GM12878 (cell line): ENCODE results near the gene ADRA2B. TPM values are rescaled to one million over a fixed set of nuclear protein-coding genes. Genes with fewer than 3 reads are reported as not detected.
"Not testable (repeated sequence)": the region's sequence is repeated elsewhere in the genome, so short reads cannot be mapped to it uniquely, and the experiment has no call there.

ENCODE experiments used
- ATAC-seq: fragments of 200-7000 bp; cut with Tn5 transposase; 3 replicates; pipeline ENCODE4 v1.9.1; 2020; ENCODE audit warnings: mild to moderate bottlenecking, moderate library complexity
- BruUV-seq: library from RNA; stranded (reverse); fragments of 400-500 nt; replicated peaks from 2 replicates; lab custom pipeline; 2021; lab: Mats Ljungman, UMichigan
- CTCF ChIA-PET: fragments of 300-600 bp; sonication (Branson Sonifier 250); formaldehyde crosslinking; extraction: SDS; loops from one replicate; lab custom pipeline; 2021; ENCODE audit warnings: inconsistent platforms; lab: Yijun Ruan, JAX
- POLR2A ChIA-PET: fragments of 350-600 bp; formaldehyde crosslinking; extraction: SDS; loops from one replicate; lab custom pipeline; 2021; ENCODE audit warnings: inconsistent platforms; lab: Charles Lee
- RAD21 ChIA-PET: fragments of 300-600 bp; sonication (Branson Sonifier 250); formaldehyde crosslinking; loops from one replicate; lab custom pipeline; 2023; ENCODE audit warnings: antibody characterized with exemption; ENCODE audit not compliant: unreplicated experiment; lab: Charles Lee
- SMC1A ChIA-PET: fragments of 300-600 bp; sonication (Branson Sonifier 250); formaldehyde crosslinking; loops from one replicate; lab custom pipeline; 2023; ENCODE audit not compliant: unreplicated experiment, uncharacterized antibody; lab: Charles Lee
- DNase-seq: peaks from one replicate; pipeline ENCODE4 v3.0.0-alpha.2; 2011; ENCODE audit warnings: low read depth, low spot score
- FAIRE-seq: peaks from 3 replicates; lab custom pipeline; 2011; peaks lifted over from hg19 to GRCh38; lab: Jason Lieb, UNC
- H2AFZ ChIP-seq: 2 replicates; pipeline ENCODE4 v1.6.0; 2011; ENCODE audit warnings: low read depth, low read length, control low read depth; ENCODE audit not compliant: control insufficient read depth
- H3K27ac ChIP-seq: 2 replicates; pipeline ENCODE4 v1.5.1; 2011; ENCODE audit warnings: control low read depth; ENCODE audit not compliant: control insufficient read depth, insufficient read depth
- H3K27me3 ChIP-seq, 2 experiments: replicated peaks in 1 of 2; 2 replicates each; pipeline versions ENCODE4 v1.6.0 to v1.6.1; 2011; ENCODE audit warnings: low read length in 1 of 2; ENCODE audit not compliant: control insufficient read depth in 2 of 2, insufficient read depth in 2 of 2
- H3K36me3 ChIP-seq, 2 experiments: 2 replicates each; pipeline ENCODE4 v1.5.1; 2011; ENCODE audit warnings: low read length in 1 of 2; ENCODE audit not compliant: control insufficient read depth in 2 of 2, insufficient read depth in 2 of 2
- H3K4me1 ChIP-seq: 2 replicates; pipeline ENCODE4 v1.6.1; 2011; ENCODE audit warnings: mild to moderate bottlenecking, low read length, moderate library complexity, mixed read lengths; ENCODE audit not compliant: control insufficient read depth, insufficient read depth
- H3K4me2 ChIP-seq: 2 replicates; pipeline ENCODE4 v1.6.0; 2011; ENCODE audit warnings: control low read depth; ENCODE audit not compliant: control insufficient read depth, insufficient read depth
- H3K4me3 ChIP-seq: fragments of 200-600 bp; sonication (generic); 2 replicates; pipeline ENCODE4 v1.5.1; 2016
- H3K79me2 ChIP-seq: 2 replicates; pipeline ENCODE4 v1.6.0; 2011; ENCODE audit warnings: low read length; ENCODE audit not compliant: control insufficient read depth, insufficient read depth
- H3K9ac ChIP-seq: 2 replicates; pipeline ENCODE4 v1.8.0; 2011; ENCODE audit warnings: low read length, control low read depth, mixed read lengths; ENCODE audit not compliant: control insufficient read depth, insufficient read depth
- H3K9me3 ChIP-seq: replicated peaks from 3 replicates; pipeline ENCODE4 v1.5.1; 2011; ENCODE audit warnings: mild to moderate bottlenecking, low read length; ENCODE audit not compliant: control insufficient read depth, insufficient read depth
- H4K20me1 ChIP-seq: 2 replicates; pipeline ENCODE4 v1.6.0; 2011; ENCODE audit not compliant: control insufficient read depth, insufficient read depth
- BHLHE40 ChIP-seq, 2 experiments: fragments of 450-650 bp in 1 of 2; IDR thresholded peaks; 2 replicates each; pipeline ENCODE4 v1.6.1; 2011 to 2017; ENCODE audit warnings: low read depth in 2 of 2, borderline replicate concordance in 1 of 2, improper control_type of control experiment in 1 of 2, low read length in 1 of 2, mild to moderate bottlenecking in 1 of 2
- CEBPB ChIP-seq, 2 experiments: fragments of 150-350 bp in 1 of 2; IDR thresholded peaks; 2 replicates each; pipeline ENCODE4 v1.6.1; 2012 to 2014; ENCODE audit warnings: low read depth in 2 of 2, low read length in 2 of 2, borderline replicate concordance in 1 of 2, inconsistent platforms in 1 of 2
- CREM ChIP-seq: IDR thresholded peaks from 2 replicates; pipeline ENCODE4 v1.6.1; 2014; ENCODE audit warnings: antibody characterized with exemption, low read depth
- EZH2 ChIP-seq: IDR thresholded peaks from 2 replicates; pipeline ENCODE4 v1.6.1; 2012; ENCODE audit warnings: low read depth, mild to moderate bottlenecking, control low read depth, inconsistent platforms, low read length, borderline replicate concordance; ENCODE audit not compliant: control insufficient read depth
- FOS ChIP-seq: IDR thresholded peaks from 3 replicates; pipeline ENCODE4 v1.6.1; 2011; ENCODE audit warnings: borderline replicate concordance; ENCODE audit not compliant: insufficient read length; ENCODE audit errors: extremely low read depth
- MEF2A ChIP-seq: IDR thresholded peaks from 2 replicates; pipeline ENCODE4 v1.6.1; 2011; ENCODE audit warnings: low read depth, mild to moderate bottlenecking, low read length, moderate library complexity; ENCODE audit not compliant: insufficient read depth
- NBN ChIP-seq: fragments of 450-650 bp; IDR thresholded peaks from 2 replicates; pipeline ENCODE4 v1.6.1; 2016
- NFIC ChIP-seq: IDR thresholded peaks from 2 replicates; pipeline ENCODE4 v1.6.1; 2012; ENCODE audit warnings: low read depth, mild to moderate bottlenecking, inconsistent platforms, low read length, moderate library complexity
- NR2C2 ChIP-seq: IDR thresholded peaks from 2 replicates; pipeline ENCODE4 v1.6.1; 2011; ENCODE audit warnings: borderline replicate concordance, low read depth; ENCODE audit not compliant: control insufficient read depth, insufficient read length
- POLR2AphosphoS2 ChIP-seq: IDR thresholded peaks from 2 replicates; pipeline ENCODE4 v1.6.1; 2011; ENCODE audit warnings: low read depth, mild to moderate bottlenecking, low read length, improper control_type of control experiment, moderate library complexity
- RAD21 ChIP-seq: IDR thresholded peaks from 2 replicates; pipeline ENCODE4 v1.6.1; 2011; ENCODE audit warnings: mild to moderate bottlenecking, low read depth, low read length, moderate library complexity; ENCODE audit not compliant: insufficient read depth
- RUNX3 ChIP-seq: IDR thresholded peaks from 2 replicates; pipeline ENCODE4 v1.6.1; 2012; ENCODE audit warnings: low read length, inconsistent platforms
- SRF ChIP-seq, 2 experiments: IDR thresholded peaks; 2 replicates each; pipeline ENCODE4 v1.6.1; 2011; ENCODE audit warnings: low read depth in 2 of 2, low read length in 2 of 2, mild to moderate bottlenecking in 1 of 2, moderate library complexity in 1 of 2
- YBX1 ChIP-seq: fragments of 450-650 bp; IDR thresholded peaks from 2 replicates; pipeline ENCODE4 v1.6.1; 2016; ENCODE audit warnings: antibody characterized with exemption
- ZBED1 ChIP-seq: IDR thresholded peaks from 2 replicates; pipeline ENCODE4 v1.6.1; 2016; ENCODE audit warnings: borderline replicate concordance
- ZNF274 ChIP-seq: IDR thresholded peaks from one replicate; pipeline ENCODE4 v1.8.0; 2011; ENCODE audit not compliant: insufficient read length, insufficient read depth
- WGBS: methylation state at CpG from one replicate; pipeline ENCODE4 v1.1.6; 2016; ENCODE audit warnings: low lambda C conversion rate; ENCODE audit not compliant: insufficient replicate concordance, insufficient coverage; ENCODE audit errors: missing lambda C conversion rate; 5-methylcytosine and 5-hydroxymethylcytosine counted together
- in situ Hi-C: fragments of 300-500 bp; cut with MboI; formaldehyde crosslinking; loops from 9 replicates; pipeline ENCODE4 v1.14.3; 2018; ENCODE audit warnings: mixed read lengths
- intact Hi-C: fragments of 100-400 bp; cut with micrococcal nuclease; formaldehyde crosslinking; loops from one replicate; pipeline ENCODE4 v1.14.2; 2022; ENCODE audit not compliant: unreplicated experiment
- polyA plus RNA-seq, 11 experiments: library from polyadenylated mRNA; depleted of rRNA in 4 of 11; unstranded in 6 of 11; stranded (reverse) in 5 of 11; fragments of >200 nt; fragmentation: Nextera tagmentation in 4 of 11; fragmentation: Illumina TruSeq in 1 of 11; extraction: Ambion mirVana in 4 of 11; extraction: Trizol in 1 of 11; gene quantifications; 1 replicate in 1 of 11; 2 replicates in 10 of 11; pipeline versions ENCODE4 v1.2.1 to v1.2.3, GENCODE V29; 2011 to 2016; ENCODE audit warnings: inconsistent platforms in 2 of 11, missing spikeins in 2 of 11, low read depth in 1 of 11
- total RNA-seq, 4 experiments: library from RNA; depleted of rRNA in 3 of 4; stranded (reverse); fragments of >200 nt in 3 of 4; fragmentation: Illumina TruSeq in 1 of 4; extraction: Trizol in 1 of 4; gene quantifications; 2 replicates each; pipeline versions ENCODE4 v1.2.1 to v1.2.3, GENCODE V29; 2013 to 2021
- TF ChIP-seq, protein P1 (sequence below): IDR thresholded peaks from 2 replicates; pipeline ENCODE4 v1.6.1; 2011; ENCODE audit warnings: low read depth, mild to moderate bottlenecking, low read length, moderate library complexity, borderline replicate concordance; ENCODE audit errors: extremely low read depth
- TF ChIP-seq, protein P2 (sequence below): fragments of 450-650 bp; formaldehyde crosslinking; IDR thresholded peaks from 2 replicates; pipeline ENCODE4 v1.5.0; 2022; ENCODE audit warnings: mild to moderate bottlenecking, missing genetic modification characterization

ADRA2B gene
- total and polyA plus RNA-seq, 10 of the 15 experiments (the other 5 are each of a cell fraction or from before 2014, with no cell fraction given) = 0.01 to 0.10 (median 0.04) TPM; not detected in 6

DNA sequence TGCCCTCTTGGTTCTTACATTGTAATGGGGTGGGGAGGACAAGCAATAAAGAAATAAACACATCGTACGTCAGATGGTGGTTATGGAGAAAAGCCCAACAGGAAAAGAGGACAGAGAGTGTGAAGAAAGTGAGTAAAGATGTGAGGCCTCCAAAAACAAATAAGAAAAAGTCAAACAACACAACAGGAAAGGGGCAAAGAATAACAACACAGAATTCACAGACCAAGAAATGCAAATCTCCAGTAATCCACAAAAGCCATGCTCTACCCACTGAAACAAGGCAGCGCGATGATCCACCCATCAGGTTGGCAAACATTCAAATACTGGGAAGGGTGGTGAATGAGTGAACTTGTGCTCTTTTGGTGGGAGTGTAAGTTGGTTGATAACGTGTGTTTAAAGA, 45.5 kb upstream of the ADRA2B start (continued):
- no peak for TF ChIP-seq YBX1
- no peak for TF ChIP-seq SRF (IDR thresholded peaks at IDR 0.05; ENCODE audit: low read depth in 2 of 2, low read length in 2 of 2)
- TF ChIP-seq BHLHE40 (IDR thresholded peaks at IDR 0.05; ENCODE audit: borderline replicate concordance in 1 of 2, low read depth in 2 of 2, low read length in 1 of 2) = 0 out of 4 replicates have a peak, but pooled peaks of 1 of the 2 experiments have one; percentile 6
- TF ChIP-seq CEBPB (IDR thresholded peaks at IDR 0.05; ENCODE audit: borderline replicate concordance in 1 of 2, low read depth in 2 of 2, low read length in 2 of 2) = no peak
- no peak for TF ChIP-seq EZH2
- no peak for TF ChIP-seq CREM
- TF ChIP-seq NBN = peak; percentile 43; the same call in 1 of the 2 replicates
- no peak for TF ChIP-seq RAD21
- TF ChIP-seq, protein P1, sequence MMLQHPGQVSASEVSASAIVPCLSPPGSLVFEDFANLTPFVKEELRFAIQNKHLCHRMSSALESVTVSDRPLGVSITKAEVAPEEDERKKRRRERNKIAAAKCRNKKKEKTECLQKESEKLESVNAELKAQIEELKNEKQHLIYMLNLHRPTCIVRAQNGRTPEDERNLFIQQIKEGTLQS = no peak
- TF ChIP-seq NR2C2 = no peak
- TF ChIP-seq ZNF274 = no peak
- TF ChIP-seq POLR2AphosphoS2 = no peak
- no peak for TF ChIP-seq ZBED1
- TF ChIP-seq FOS = no peak
- no peak for TF ChIP-seq NFIC
- no peak for TF ChIP-seq RUNX3
- no peak for TF ChIP-seq MEF2A
- TF ChIP-seq, protein P2, sequence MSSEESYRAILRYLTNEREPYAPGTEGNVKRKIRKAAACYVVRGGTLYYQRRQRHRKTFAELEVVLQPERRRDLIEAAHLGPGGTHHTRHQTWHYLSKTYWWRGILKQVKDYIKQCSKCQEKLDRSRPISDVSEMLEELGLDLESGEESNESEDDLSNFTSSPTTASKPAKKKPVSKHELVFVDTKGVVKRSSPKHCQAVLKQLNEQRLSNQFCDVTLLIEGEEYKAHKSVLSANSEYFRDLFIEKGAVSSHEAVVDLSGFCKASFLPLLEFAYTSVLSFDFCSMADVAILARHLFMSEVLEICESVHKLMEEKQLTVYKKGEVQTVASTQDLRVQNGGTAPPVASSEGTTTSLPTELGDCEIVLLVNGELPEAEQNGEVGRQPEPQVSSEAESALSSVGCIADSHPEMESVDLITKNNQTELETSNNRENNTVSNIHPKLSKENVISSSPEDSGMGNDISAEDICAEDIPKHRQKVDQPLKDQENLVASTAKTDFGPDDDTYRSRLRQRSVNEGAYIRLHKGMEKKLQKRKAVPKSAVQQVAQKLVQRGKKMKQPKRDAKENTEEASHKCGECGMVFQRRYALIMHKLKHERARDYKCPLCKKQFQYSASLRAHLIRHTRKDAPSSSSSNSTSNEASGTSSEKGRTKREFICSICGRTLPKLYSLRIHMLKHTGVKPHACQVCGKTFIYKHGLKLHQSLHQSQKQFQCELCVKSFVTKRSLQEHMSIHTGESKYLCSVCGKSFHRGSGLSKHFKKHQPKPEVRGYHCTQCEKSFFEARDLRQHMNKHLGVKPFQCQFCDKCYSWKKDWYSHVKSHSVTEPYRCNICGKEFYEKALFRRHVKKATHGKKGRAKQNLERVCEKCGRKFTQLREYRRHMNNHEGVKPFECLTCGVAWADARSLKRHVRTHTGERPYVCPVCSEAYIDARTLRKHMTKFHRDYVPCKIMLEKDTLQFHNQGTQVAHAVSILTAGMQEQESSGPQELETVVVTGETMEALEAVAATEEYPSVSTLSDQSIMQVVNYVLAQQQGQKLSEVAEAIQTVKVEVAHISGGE (CRISPR knock-in tag) = no peak

DNA sequence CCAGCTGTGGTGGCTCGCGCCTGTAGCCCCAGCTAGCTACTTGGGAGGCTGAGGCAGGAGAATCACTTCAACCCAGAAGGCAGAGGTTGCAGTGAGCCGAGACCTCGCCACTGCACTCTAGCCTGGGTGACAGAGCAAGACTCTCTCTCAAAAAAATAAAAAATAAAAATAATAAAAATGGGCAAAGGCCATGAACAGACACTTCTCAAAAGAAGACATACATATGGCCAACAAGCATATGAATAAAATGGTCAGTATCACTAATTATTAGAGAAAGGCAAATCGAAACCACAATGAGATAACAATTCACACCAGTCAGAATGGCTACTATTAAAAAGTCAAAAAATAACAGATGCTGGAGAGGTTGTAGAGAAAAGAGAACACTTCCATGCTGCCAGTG, 44.0 kb upstream of the ADRA2B start:
- CTCF ChIA-PET = interaction anchor here (4.2 to 5.5 kb wide), 2 partner anchors 14 to 15 kb away, joined by 42 to 68 read pairs; partner anchors contain the start of gene DUSP2
- H2AFZ ChIP-seq, FAIRE-seq, BruUV-seq, DNase-seq, H3K79me2 ChIP-seq, H3K4me2 ChIP-seq, H3K9me3 ChIP-seq, H3K4me3 ChIP-seq, intact Hi-C loops, H3K9ac ChIP-seq, H3K27ac ChIP-seq, H3K36me3 ChIP-seq, H4K20me1 ChIP-seq, H3K27me3 ChIP-seq, ATAC-seq, in situ Hi-C loops: not testable (repeated sequence)
- RAD21 ChIA-PET = interaction anchor here (4.4 to 6.3 kb wide), 2 partner anchors 14 to 17 kb away, joined by 55 to 182 read pairs; partner anchors contain the start of genes ASTL and DUSP2
- SMC1A ChIA-PET = interaction anchor here (4.2 to 6.6 kb wide), 2 partner anchors 14 to 17 kb away, joined by 28 to 139 read pairs; partner anchors contain the start of genes ASTL and DUSP2
- H3K4me1 ChIP-seq = peaks cover 82% of the 10 kb centered on the region
- POLR2A ChIA-PET = interaction anchor here (4.1 to 6.4 kb wide), 2 partner anchors 14 to 16 kb away, joined by 26 to 161 read pairs; partner anchors contain the start of gene DUSP2
- WGBS = 81% methylated on average over 5 of the region's 5 CpGs
